H9 (cell line): Measurements from ENCODE around the gene ANKRD34B. TPM values are rescaled to one million over a fixed set of nuclear protein-coding genes. Genes with fewer than 3 reads are reported as not detected.

Experiments used
- DNase-seq: peaks from one replicate; pipeline ENCODE4 v3.0.0-alpha.2; 2017
- H2AFZ ChIP-seq: one replicate; pipeline ENCODE4 v1.6.1; 2013; ENCODE audit warnings: mild to moderate bottlenecking, low read length, control low read depth, moderate library complexity
- H2AK5ac ChIP-seq: 2 replicates; pipeline ENCODE4 v1.6.1; 2013; ENCODE audit warnings: low read length, control low read depth, mixed read lengths; ENCODE audit not compliant: insufficient read length
- H2BK120ac ChIP-seq: one replicate; pipeline ENCODE4 v1.6.1; 2013; ENCODE audit warnings: low read depth, mild to moderate bottlenecking, low read length, control low read depth, inconsistent platforms; ENCODE audit not compliant: poor library complexity, severe bottlenecking
- H2BK12ac ChIP-seq: 2 replicates; pipeline ENCODE4 v1.6.1; 2013; ENCODE audit warnings: low read length, control low read depth, mixed read lengths, low read depth; ENCODE audit not compliant: insufficient read length
- H2BK15ac ChIP-seq: 2 replicates; pipeline ENCODE4 v1.6.1; 2013; ENCODE audit warnings: low read depth, low read length, control low read depth
- H2BK20ac ChIP-seq: one replicate; pipeline ENCODE4 v1.6.1; 2013; ENCODE audit warnings: low read depth, mild to moderate bottlenecking, low read length, control low read depth, inconsistent platforms; ENCODE audit not compliant: poor library complexity, severe bottlenecking
- H2BK5ac ChIP-seq: 2 replicates; pipeline ENCODE4 v1.6.1; 2013; ENCODE audit warnings: low read length, control low read depth, mixed read lengths; ENCODE audit not compliant: insufficient read length
- H3K14ac ChIP-seq: 2 replicates; pipeline ENCODE4 v1.6.1; 2013; ENCODE audit warnings: low read length, control low read depth; ENCODE audit not compliant: insufficient read depth
- H3K18ac ChIP-seq: 2 replicates; pipeline ENCODE4 v1.6.1; 2013; ENCODE audit warnings: low read depth, mild to moderate bottlenecking, mixed read lengths, low read length, control low read depth; ENCODE audit not compliant: insufficient read length
- H3K23ac ChIP-seq: 2 replicates; pipeline ENCODE4 v1.6.1; 2013; ENCODE audit warnings: low read length, control low read depth, mixed read lengths, low read depth; ENCODE audit not compliant: insufficient read length
- H3K23me2 ChIP-seq: 2 replicates; pipeline ENCODE4 v1.6.1; 2013; ENCODE audit warnings: low read depth, mild to moderate bottlenecking, mixed read lengths, low read length, control low read depth; ENCODE audit not compliant: insufficient read length, poor library complexity, severe bottlenecking
- H3K27ac ChIP-seq: 2 replicates; pipeline ENCODE4 v1.5.1; 2013; ENCODE audit warnings: low read length, control low read depth, mixed read lengths, low read depth; ENCODE audit not compliant: insufficient read length
- H3K27me3 ChIP-seq: 2 replicates; pipeline ENCODE4 v1.6.1; 2013; ENCODE audit warnings: low read length, control low read depth, inconsistent platforms; ENCODE audit not compliant: insufficient read depth
- H3K4ac ChIP-seq: 2 replicates; pipeline ENCODE4 v1.6.1; 2013; ENCODE audit warnings: low read depth, mild to moderate bottlenecking, control low read depth, inconsistent platforms, low read length, moderate library complexity
- H3K4me1 ChIP-seq: 2 replicates; pipeline ENCODE4 v1.6.1; 2013; ENCODE audit warnings: low read length, control low read depth, inconsistent platforms; ENCODE audit not compliant: insufficient read depth
- H3K4me2 ChIP-seq: 2 replicates; pipeline ENCODE4 v1.6.1; 2013; ENCODE audit warnings: low read length, control low read depth, mixed read lengths; ENCODE audit not compliant: insufficient read length, insufficient read depth
- H3K56ac ChIP-seq: 2 replicates; pipeline ENCODE4 v1.6.1; 2013; ENCODE audit warnings: low read depth, mild to moderate bottlenecking, mixed read lengths, low read length, control low read depth; ENCODE audit not compliant: insufficient read length
- H3K79me1 ChIP-seq: 2 replicates; pipeline ENCODE4 v1.6.1; 2013; ENCODE audit warnings: low read depth, mild to moderate bottlenecking, moderate library complexity, low read length, control low read depth, inconsistent platforms; ENCODE audit not compliant: insufficient read depth, poor library complexity, severe bottlenecking
- H3K79me2 ChIP-seq: 2 replicates; pipeline ENCODE4 v1.6.1; 2013; ENCODE audit warnings: low read length, control low read depth, inconsistent platforms; ENCODE audit not compliant: insufficient read depth
- H3K9ac ChIP-seq: 2 replicates; pipeline ENCODE4 v1.6.1; 2013; ENCODE audit warnings: low read length, control low read depth, mixed read lengths; ENCODE audit not compliant: insufficient read length; ENCODE audit errors: extremely low read depth
- H3K9me3 ChIP-seq: one replicate; pipeline ENCODE4 v1.6.1; 2013; ENCODE audit warnings: low read depth, low read length, inconsistent platforms; ENCODE audit not compliant: control insufficient read depth
- H3T11ph ChIP-seq: one replicate; pipeline ENCODE4 v1.6.1; 2013; ENCODE audit warnings: mild to moderate bottlenecking, low read length, control low read depth, inconsistent platforms
- H4K20me1 ChIP-seq: one replicate; pipeline ENCODE4 v1.6.1; 2013; ENCODE audit not compliant: control insufficient read depth, insufficient read length, insufficient read depth
- H4K5ac ChIP-seq: 2 replicates; pipeline ENCODE4 v1.6.1; 2013; ENCODE audit warnings: low read depth, mild to moderate bottlenecking, mixed read lengths, low read length, control low read depth; ENCODE audit not compliant: insufficient read length
- H4K8ac ChIP-seq: replicated peaks from 2 replicates; pipeline ENCODE4 v1.6.1; 2013; ENCODE audit warnings: low read length, control low read depth, mixed read lengths, low read depth; ENCODE audit not compliant: insufficient read length
- H4K91ac ChIP-seq: 2 replicates; pipeline ENCODE4 v1.6.1; 2013; ENCODE audit warnings: low read depth, mild to moderate bottlenecking, moderate library complexity, mixed read lengths, low read length, control low read depth; ENCODE audit not compliant: insufficient read length
- H3K27ac Mint-ChIP-seq, 3 experiments: 2 replicates in 2 of 3; 3 replicates in 1 of 3; pipeline ENCODE4 v1.8.0; 2020 to 2021; ENCODE audit warnings: mixed read lengths in 3 of 3, mild to moderate bottlenecking in 1 of 3, moderate library complexity in 1 of 3
- H3K27me3 Mint-ChIP-seq: 2 replicates; pipeline ENCODE4 v1.8.0; 2021; ENCODE audit warnings: low read depth, mild to moderate bottlenecking, moderate library complexity, mixed read lengths
- H3K36me3 Mint-ChIP-seq, 3 experiments: 2 replicates in 2 of 3; 3 replicates in 1 of 3; pipeline ENCODE4 v1.8.0; 2020 to 2021; ENCODE audit warnings: low read depth in 3 of 3, mixed read lengths in 3 of 3; ENCODE audit not compliant: insufficient read depth in 1 of 3
- H3K4me1 Mint-ChIP-seq, 2 experiments: 2 replicates each; pipeline ENCODE4 v1.8.0; 2020; ENCODE audit warnings: mixed read lengths in 2 of 2
- H3K4me3 Mint-ChIP-seq, 2 experiments: 2 replicates in 1 of 2; 3 replicates in 1 of 2; pipeline ENCODE4 v1.8.0; 2020 to 2021; ENCODE audit warnings: mild to moderate bottlenecking in 2 of 2, mixed read lengths in 2 of 2, moderate library complexity in 1 of 2
- H3K9me3 Mint-ChIP-seq, 2 experiments: 2 replicates in 1 of 2; 3 replicates in 1 of 2; pipeline ENCODE4 v1.8.0; 2020; ENCODE audit warnings: mild to moderate bottlenecking in 2 of 2, mixed read lengths in 2 of 2, moderate library complexity in 1 of 2
- CTCF ChIP-seq: fragments of 200-600 bp; sonication (generic); conservative IDR thresholded peaks from 3 replicates; pipeline ENCODE4 v1.8.0; 2021; ENCODE audit warnings: antibody characterized with exemption, mild to moderate bottlenecking
- WGBS: extraction: QIAGEN DNeasy Blood & Tissue Kit; methylation state at CpG from one replicate; pipeline ENCODE4 v1.1.7; 2013; ENCODE audit warnings: missing lambda C conversion rate, low lambda C conversion rate, mixed read lengths; ENCODE audit not compliant: insufficient read length; ENCODE audit errors: extremely low coverage; 5-methylcytosine and 5-hydroxymethylcytosine counted together
- total RNA-seq: library from RNA; stranded (reverse); gene quantifications from 2 replicates; pipeline ENCODE4 v1.2.1, GENCODE V29; 2021

ANKRD34B gene
- total RNA-seq, 1 experiment from 2014 or later: 0.72 TPM

GRCh38 chr5:80568251-80568650 is 1.8 kb downstream of the ANKRD34B start:
- Histone ChIP-seq H2BK12ac (no peak overlapping the region), H3K4ac (no peak overlapping the region), H3K9me3 (no peaks in the 10 kb centered on the region), H3K9ac (no peak overlapping the region), H2AK5ac (no peak overlapping the region), H2AFZ (no peak overlapping the region), H2BK20ac (no peak overlapping the region), H3K27me3 (peaks cover 9% of the 10 kb centered on the region; the same call in 1 of the 2 replicates), H4K20me1 (no peaks in the 10 kb centered on the region), H3K18ac (no peak overlapping the region), H4K8ac (no peak overlapping the region), H3K4me2 (no peak overlapping the region), H3K23me2 (peaks cover 11% of the 10 kb centered on the region), H3K27ac (no peak overlapping the region), H4K5ac (no peak overlapping the region), H2BK5ac (no peak overlapping the region), H3K79me1 (no peaks in the 10 kb centered on the region), H3K14ac (no peak overlapping the region), H2BK15ac (no peak overlapping the region), H3K79me2 (no peaks in the 10 kb centered on the region), H3K56ac (no peak overlapping the region), H3T11ph (no peak overlapping the region), H2BK120ac (no peak overlapping the region), H3K4me1 (no peaks in the 10 kb centered on the region), H4K91ac (no peak overlapping the region), H3K23ac (no peak overlapping the region)
- WGBS: no CpG with 5 or more reads among the region's 6 CpGs
- DNase-seq: no peak
- Mint-ChIP-seq H3K36me3 (peaks cover 0 to 1% (median 0%) of the 10 kb centered on the region in 3 experiments; a peak in 3 of 7 replicates), H3K4me3 (peak overlapping the region; percentile 38 to 80; a peak in 4 of 5 replicates), H3K27ac (no peak overlapping the region), H3K9me3 (peaks cover 0 to 2% of the 10 kb centered on the region in 2 experiments; a peak in 1 of 5 replicates), H3K27me3 (peaks cover 89% of the 10 kb centered on the region), H3K4me1 (peaks cover 4 to 9% of the 10 kb centered on the region in 2 experiments; a peak in 2 of 4 replicates)
- TF ChIP-seq CTCF: no peak
